Ovary (tissue), 3 donors: ENCODE results near the gene WNT11.

Source experiments
- CTCF ChIP-seq, 3 donors: fragments of 450-650 bp in 2 of 3; fragments of 200-600 bp in 1 of 3; IDR thresholded peaks; one replicate each; pipeline versions ENCODE4 v1.5.1 to v1.8.0; 2016 to 2022; ENCODE audit warnings: antibody characterized with exemption in 3 of 3, mild to moderate bottlenecking in 1 of 3
- EP300 ChIP-seq: sonication (generic); formaldehyde crosslinking; IDR thresholded peaks from one replicate; pipeline ENCODE4 v1.6.1; 2017; ENCODE audit warnings: antibody characterized with exemption
- POLR2A ChIP-seq: fragments of 450-650 bp; IDR thresholded peaks from one replicate; pipeline ENCODE4 v1.6.1; 2017; ENCODE audit warnings: antibody characterized with exemption, mild to moderate bottlenecking, moderate library complexity
- donor health status: DM: no; HTN: no; CAD: no.

GRCh38 chr11:76239483-76240160, 33.3 kb upstream of the WNT11 start:
- no peak for TF ChIP-seq CTCF (IDR thresholded peaks at IDR 0.05)
- no peak for TF ChIP-seq POLR2A
- no peak for TF ChIP-seq EP300
